SK-N-SH treated with all-trans-retinoic acid at 6 μM for 48 hours (cell line): ENCODE results near the gene THADA.

Experiments used
- ESRRG ChIP-seq: fragments of 250-450 bp; sonication (Bioruptor Pico); IDR thresholded peaks from 2 replicates; pipeline ENCODE4 v1.6.1; 2021; ENCODE audit warnings: mild to moderate bottlenecking
- PATZ1 ChIP-seq: fragments of 250-450 bp; sonication (Bioruptor Pico); IDR thresholded peaks from 2 replicates; pipeline ENCODE4 v1.8.0; 2020; ENCODE audit warnings: mild to moderate bottlenecking, moderate library complexity, borderline replicate concordance
- RARB ChIP-seq: fragments of 250-450 bp; sonication (Bioruptor Pico); IDR thresholded peaks from 2 replicates; pipeline ENCODE4 v1.8.0; 2021; ENCODE audit warnings: mild to moderate bottlenecking, moderate library complexity
- SNAI2 ChIP-seq: fragments of 250-450 bp; sonication (Bioruptor Pico); IDR thresholded peaks from 2 replicates; pipeline ENCODE4 v1.5.0; 2020; ENCODE audit warnings: mild to moderate bottlenecking, moderate library complexity
- TOX ChIP-seq: fragments of 250-450 bp; sonication (Bioruptor Pico); IDR thresholded peaks from 2 replicates; pipeline ENCODE4 v1.8.0; 2021; ENCODE audit warnings: mild to moderate bottlenecking, moderate library complexity, borderline replicate concordance
- ZFP3 ChIP-seq: fragments of 250-450 bp; sonication (Bioruptor Pico); IDR thresholded peaks from 2 replicates; pipeline ENCODE4 v1.5.0; 2020; ENCODE audit warnings: mild to moderate bottlenecking, moderate library complexity
- ZNF70 ChIP-seq: fragments of 450-650 bp; formaldehyde crosslinking; IDR thresholded peaks from 2 replicates; pipeline ENCODE4 v1.5.0; 2020; ENCODE audit warnings: mild to moderate bottlenecking, moderate library complexity
- ZNF8 ChIP-seq: fragments of 450-650 bp; formaldehyde crosslinking; IDR thresholded peaks from 2 replicates; pipeline ENCODE4 v1.5.0; 2020; ENCODE audit warnings: mild to moderate bottlenecking, moderate library complexity
- TF ChIP-seq, protein P1 (sequence below): fragments of 250-450 bp; sonication (Bioruptor Pico); IDR thresholded peaks from 2 replicates; pipeline ENCODE4 v1.5.1; 2020; ENCODE audit warnings: low read depth, mild to moderate bottlenecking, moderate library complexity

DNA sequence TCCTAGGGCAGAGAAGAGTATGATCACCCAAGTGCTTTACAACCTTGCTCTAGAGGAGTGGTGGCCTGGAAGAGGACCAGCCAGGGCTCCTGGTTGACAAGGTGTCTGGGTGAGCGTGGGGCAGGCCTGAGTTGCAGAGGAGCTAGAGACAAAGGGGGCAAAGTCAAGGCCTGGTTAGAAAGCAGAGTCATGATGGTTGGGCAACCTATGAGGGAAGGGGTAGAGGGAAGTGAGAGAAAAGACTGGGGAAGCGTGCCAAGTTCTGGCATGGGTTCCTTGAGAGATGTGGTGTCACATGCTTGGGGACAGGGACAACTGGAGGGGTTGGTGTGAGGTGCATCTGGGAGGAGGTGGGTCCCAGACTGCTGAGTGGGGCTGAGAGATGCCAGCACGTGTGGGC lies 382.9 kb downstream of the THADA start:
- TF ChIP-seq RARB (CRISPR knock-in tag) (no peak), SNAI2 (CRISPR knock-in tag) (no peak), PATZ1 (CRISPR knock-in tag) (no peak), ZNF70 (CRISPR knock-in tag) (no peak), ZFP3 (CRISPR knock-in tag) (no peak), ZNF8 (CRISPR knock-in tag) (no peak), TOX (no peak), ESRRG (CRISPR knock-in tag) (no peak)
- TF ChIP-seq, protein P1, sequence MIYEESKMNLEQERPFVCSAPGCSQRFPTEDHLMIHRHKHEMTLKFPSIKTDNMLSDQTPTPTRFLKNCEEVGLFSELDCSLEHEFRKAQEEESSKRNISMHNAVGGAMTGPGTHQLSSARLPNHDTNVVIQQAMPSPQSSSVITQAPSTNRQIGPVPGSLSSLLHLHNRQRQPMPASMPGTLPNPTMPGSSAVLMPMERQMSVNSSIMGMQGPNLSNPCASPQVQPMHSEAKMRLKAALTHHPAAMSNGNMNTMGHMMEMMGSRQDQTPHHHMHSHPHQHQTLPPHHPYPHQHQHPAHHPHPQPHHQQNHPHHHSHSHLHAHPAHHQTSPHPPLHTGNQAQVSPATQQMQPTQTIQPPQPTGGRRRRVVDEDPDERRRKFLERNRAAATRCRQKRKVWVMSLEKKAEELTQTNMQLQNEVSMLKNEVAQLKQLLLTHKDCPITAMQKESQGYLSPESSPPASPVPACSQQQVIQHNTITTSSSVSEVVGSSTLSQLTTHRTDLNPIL (CRISPR knock-in tag), result no peak
